Activated T-helper 17 cell treated with anti-CD3 and anti-CD28 coated beads, Interleukin-2, amount 50 U/mL, for 72 hours (primary cell): Measurements from ENCODE around the gene ZCCHC9. TPM values are rescaled to one million over a fixed set of nuclear protein-coding genes. Genes with fewer than 3 reads are reported as not detected.

ENCODE experiments used
- ATAC-seq: fragments of 150-1000 bp; cut with Tn5 transposase; replicated peaks from 2 replicates; pipeline ENCODE4 v1.10.0; 2021; ENCODE audit warnings: mild to moderate bottlenecking, moderate library complexity
- H3K27ac Mint-ChIP-seq: one replicate; pipeline ENCODE4 v1.8.0; 2022; ENCODE audit warnings: mixed read lengths
- H3K27me3 Mint-ChIP-seq: one replicate; pipeline ENCODE4 v1.8.0; 2022; ENCODE audit warnings: mixed read lengths
- H3K36me3 Mint-ChIP-seq: one replicate; pipeline ENCODE4 v1.8.0; 2022; ENCODE audit warnings: low read depth, mild to moderate bottlenecking, mixed read lengths
- H3K4me1 Mint-ChIP-seq: one replicate; pipeline ENCODE4 v1.8.0; 2022; ENCODE audit warnings: mixed read lengths
- H3K4me3 Mint-ChIP-seq: one replicate; pipeline ENCODE4 v1.8.0; 2022; ENCODE audit warnings: mild to moderate bottlenecking, mixed read lengths
- H3K9me3 Mint-ChIP-seq: one replicate; pipeline ENCODE4 v1.8.0; 2022; ENCODE audit warnings: mixed read lengths
- total RNA-seq, 2 donors: library from RNA; stranded (reverse); gene quantifications; one replicate each; pipeline ENCODE4 v1.2.3, GENCODE V29; 2022

ZCCHC9 gene
- total RNA-seq, 2 donors from 2014 or later: 34.9 to 43.5 TPM

GRCh38 chr5:81355291-81356251, 54.2 kb downstream of the ZCCHC9 start:
- no peaks in the 10 kb centered on the region for H3K36me3 Mint-ChIP-seq
- ATAC-seq: no peak
- H3K27me3 Mint-ChIP-seq: peaks cover 5% of the 10 kb centered on the region
- H3K9me3 Mint-ChIP-seq: no peaks in the 10 kb centered on the region
- H3K4me3 Mint-ChIP-seq: no peak overlapping the region
- H3K4me1 Mint-ChIP-seq: no peaks in the 10 kb centered on the region
- no peak overlapping the region for H3K27ac Mint-ChIP-seq

- no peak for ATAC-seq
- Mint-ChIP-seq H3K9me3 (no peaks in the 10 kb centered on the region), H3K27me3 (peaks cover 3% of the 10 kb centered on the region), H3K27ac (no peak overlapping the region), H3K36me3 (no peaks in the 10 kb centered on the region), H3K4me3 (no peak overlapping the region), H3K4me1 (no peaks in the 10 kb centered on the region)
Observed at GRCh38 chr5:81359108-81359507, 57.7 kb downstream of the ZCCHC9 start.

GRCh38 chr5:81359881-81360280, 58.5 kb downstream of the ZCCHC9 start:
- Mint-ChIP-seq H3K4me3 (no peak overlapping the region), H3K27ac (no peak overlapping the region), H3K4me1 (no peaks in the 10 kb centered on the region), H3K9me3 (no peaks in the 10 kb centered on the region), H3K36me3 (no peaks in the 10 kb centered on the region), H3K27me3 (peaks cover 3% of the 10 kb centered on the region)
- ATAC-seq: no peak

- no peak overlapping the region for H3K4me3 Mint-ChIP-seq
- H3K27me3 Mint-ChIP-seq: peaks cover 3% of the 10 kb centered on the region
- H3K36me3 Mint-ChIP-seq: no peaks in the 10 kb centered on the region
- ATAC-seq: no peak
- H3K4me1 Mint-ChIP-seq: no peaks in the 10 kb centered on the region
- no peaks in the 10 kb centered on the region for H3K9me3 Mint-ChIP-seq
- no peak overlapping the region for H3K27ac Mint-ChIP-seq
Observed at GRCh38 chr5:81360640-81361039, 59.3 kb downstream of the ZCCHC9 start.

GRCh38 chr5:81361600-81361999, 60.2 kb downstream of the ZCCHC9 start:
- Mint-ChIP-seq H3K9me3 (no peaks in the 10 kb centered on the region), H3K27ac (no peak overlapping the region), H3K36me3 (no peaks in the 10 kb centered on the region), H3K4me3 (no peak overlapping the region), H3K4me1 (no peaks in the 10 kb centered on the region), H3K27me3 (peaks cover 3% of the 10 kb centered on the region)
- ATAC-seq: no peak

Other genes starting within 250 kb of the ZCCHC9 start
- gene CKMT2, start 68.3 kb upstream of the ZCCHC9 start, total RNA-seq: not detected
- gene ACOT12, start 92.5 kb downstream of the ZCCHC9 start, total RNA-seq: not detected